AG08396 (cell line): ENCODE measurements around the gene NELL1.

ENCODE experiments used
- DNase-seq: peaks from one replicate; pipeline ENCODE4 v3.0.0; 2012; ENCODE audit warnings: low spot score, mixed read lengths

The NELL1 gene

DNA sequence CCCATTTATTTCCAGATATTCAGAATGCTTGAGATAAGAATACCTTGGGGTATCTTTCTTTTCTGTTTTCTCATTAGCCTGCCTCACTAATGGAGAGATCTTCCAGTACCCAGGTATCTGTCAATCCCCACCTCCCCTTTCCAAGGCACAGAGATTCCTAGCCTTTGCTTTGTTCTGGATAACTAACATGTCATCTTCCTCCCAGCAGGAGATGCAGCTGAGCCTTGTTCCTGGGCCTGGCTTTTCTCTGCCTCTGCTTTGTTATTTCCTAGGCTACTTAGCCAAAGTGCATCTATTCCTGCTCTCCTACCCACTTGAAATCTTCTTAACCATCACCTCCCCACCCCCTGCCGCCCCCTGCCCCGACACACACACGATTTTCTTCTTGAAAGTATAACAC lies 297.1 kb downstream of the NELL1 start:
- DNase-seq = no peak

DNA sequence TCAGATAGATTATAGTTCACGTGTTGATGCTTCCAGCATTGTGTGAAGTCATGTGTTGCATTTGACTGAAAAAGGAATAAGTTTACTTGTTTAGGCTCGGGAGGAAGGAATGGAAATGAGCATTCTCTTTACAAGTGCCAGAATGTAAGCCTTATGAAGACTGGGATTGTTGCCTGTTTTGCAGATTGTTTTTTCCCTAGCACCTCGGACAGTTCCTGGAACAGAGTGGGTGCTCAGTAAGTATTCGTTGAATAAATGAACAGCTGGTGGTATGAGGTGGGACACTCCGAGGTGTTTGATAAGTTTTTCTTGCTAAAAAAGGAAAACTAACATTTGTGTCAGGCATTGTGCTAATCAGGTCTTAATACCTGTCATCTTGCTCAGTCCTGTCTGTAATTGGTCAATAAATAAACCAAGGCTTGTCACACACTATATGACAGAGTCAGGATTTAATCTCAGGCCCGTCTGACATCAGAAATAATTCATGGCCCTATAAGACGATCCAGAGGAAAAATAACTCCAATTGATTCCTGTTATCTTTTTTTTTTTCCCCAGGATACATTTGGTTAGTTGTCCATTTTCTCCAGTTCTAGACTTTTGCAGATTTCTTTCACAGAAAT lies 304.7 kb downstream of the NELL1 start:
- DNase-seq = no peak

DNA sequence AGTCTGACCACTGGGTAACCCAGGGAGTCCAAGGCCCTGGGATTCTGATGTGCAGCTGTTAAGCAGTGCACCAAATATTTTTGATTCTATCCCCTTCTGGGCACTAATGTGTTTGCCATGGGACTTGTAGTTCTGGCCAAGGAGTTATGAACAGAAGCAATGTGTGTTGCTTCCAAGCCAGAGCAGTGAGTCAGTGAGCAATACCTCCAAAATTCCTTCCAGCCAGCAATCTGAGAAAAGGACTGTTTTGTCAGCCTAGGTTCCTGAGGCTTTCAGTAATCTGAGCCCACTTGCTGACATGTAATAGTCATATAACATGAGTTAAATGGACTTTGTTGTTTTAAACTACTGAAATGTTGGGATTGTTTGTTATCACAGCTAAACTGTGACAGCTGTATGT lies 311.4 kb downstream of the NELL1 start:
- DNase-seq = no peak

- no peak for DNase-seq
Measured at GRCh38 chr11:20990447-20990846, 321.1 kb downstream of the NELL1 start.

- DNase-seq = no peak
Measured at GRCh38 chr11:20991471-20991870, 322.1 kb downstream of the NELL1 start.

- no peak for DNase-seq
Measured at GRCh38 chr11:21007297-21007696, 337.9 kb downstream of the NELL1 start.

GRCh38 chr11:21018248-21018647 lies 348.9 kb downstream of the NELL1 start:
- no peak for DNase-seq

- no peak for DNase-seq
Measured at GRCh38 chr11:21026685-21027084, 357.3 kb downstream of the NELL1 start.

DNA sequence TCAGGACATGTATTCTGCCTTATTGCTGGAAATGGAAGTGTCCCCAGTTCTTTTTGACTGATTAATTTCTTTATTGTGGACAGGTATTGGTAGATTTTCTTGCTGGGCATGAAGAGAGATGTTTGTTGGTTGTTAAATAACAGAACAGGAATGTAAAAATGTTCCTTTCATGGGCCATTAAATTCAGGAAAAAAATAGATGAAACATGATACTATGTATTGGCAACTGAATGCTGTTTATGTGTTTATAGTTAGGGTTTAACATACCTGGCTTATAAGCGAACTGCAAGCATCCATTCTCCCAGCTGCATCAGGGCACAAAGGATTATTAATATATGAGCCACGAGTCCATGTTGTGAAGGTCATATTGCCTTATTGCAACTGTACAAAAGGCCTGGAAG lies 368.5 kb downstream of the NELL1 start:
- DNase-seq = no peak

DNA sequence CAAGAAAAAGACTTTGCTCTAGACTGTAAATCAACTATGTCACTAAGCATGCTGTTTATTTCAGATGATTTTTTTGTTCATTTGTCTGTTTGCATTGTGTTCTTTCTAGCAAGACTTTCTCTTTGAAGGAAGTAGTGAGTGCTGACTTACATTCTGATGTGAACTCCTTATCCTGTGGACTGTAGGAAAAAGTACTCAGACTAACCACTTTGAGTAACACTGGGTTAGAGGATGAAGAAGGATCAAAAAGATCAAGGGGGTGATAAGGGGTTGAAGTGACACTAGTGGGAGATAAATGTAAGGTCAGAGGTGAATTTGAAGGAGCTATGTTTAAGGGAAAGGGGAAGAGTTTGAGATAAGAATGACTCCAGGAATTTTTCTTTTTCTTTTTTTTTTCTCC lies 369.4 kb downstream of the NELL1 start:
- no peak for DNase-seq

DNA sequence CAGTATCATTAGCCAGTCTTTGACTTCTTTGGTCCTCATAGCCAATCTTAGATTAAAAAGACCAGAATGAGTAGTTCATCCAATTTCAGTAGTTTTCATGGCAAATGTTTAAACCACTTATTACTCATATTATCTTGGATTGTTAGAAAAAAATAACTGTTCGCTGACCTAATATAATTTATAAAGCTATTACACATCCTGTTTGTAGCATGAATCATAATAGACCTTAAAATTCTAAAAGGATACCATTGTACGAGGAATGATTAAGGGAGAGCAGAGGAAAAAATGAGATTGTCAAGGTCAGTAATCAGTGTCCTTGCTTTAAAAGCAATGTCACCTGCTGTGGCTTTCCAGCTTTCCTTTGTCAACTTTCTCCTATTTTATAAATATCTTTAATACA lies 371.2 kb downstream of the NELL1 start:
- no peak for DNase-seq

DNA sequence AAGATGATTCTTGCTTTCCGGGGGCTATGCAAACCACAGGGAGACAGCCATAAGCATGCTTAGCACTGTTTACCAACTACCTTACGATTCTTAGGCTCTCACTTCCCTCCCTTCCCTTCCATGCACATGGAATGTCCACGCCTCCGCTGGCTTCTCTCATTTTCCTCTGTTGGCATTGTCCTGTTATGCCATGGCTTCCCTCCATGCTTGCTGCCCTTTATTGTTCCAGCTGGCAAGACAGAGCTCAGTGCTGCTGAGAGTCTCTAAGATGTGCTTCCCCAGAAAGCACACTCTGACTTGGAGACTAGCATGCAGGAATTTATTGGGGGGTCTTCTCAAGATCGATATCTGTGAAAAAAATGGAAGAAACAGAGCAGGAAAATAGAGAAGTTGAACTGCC lies 379.2 kb downstream of the NELL1 start:
- DNase-seq = no peak

DNA sequence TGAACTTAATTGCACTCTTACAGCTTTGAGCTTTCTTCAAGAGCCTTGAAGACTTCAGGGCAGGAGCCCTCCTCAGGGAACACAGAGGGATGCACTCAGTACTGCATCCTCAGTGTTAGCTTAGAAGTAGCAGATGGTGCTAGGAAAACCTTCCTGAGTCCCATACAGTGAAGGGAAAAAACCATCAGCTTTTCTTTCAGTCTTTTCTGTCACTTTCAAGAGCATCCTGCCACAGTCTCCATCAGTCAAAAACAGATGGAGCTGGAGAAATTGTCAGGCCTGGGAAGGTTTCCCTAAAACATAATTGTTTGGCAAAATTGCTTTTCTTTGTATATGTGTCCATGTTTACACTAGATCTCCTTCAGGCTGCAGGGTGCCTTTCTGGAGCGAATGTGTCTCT lies 384.1 kb downstream of the NELL1 start:
- DNase-seq = no peak

GRCh38 chr11:21056644-21057043 lies 387.3 kb downstream of the NELL1 start:
- no peak for DNase-seq

DNA sequence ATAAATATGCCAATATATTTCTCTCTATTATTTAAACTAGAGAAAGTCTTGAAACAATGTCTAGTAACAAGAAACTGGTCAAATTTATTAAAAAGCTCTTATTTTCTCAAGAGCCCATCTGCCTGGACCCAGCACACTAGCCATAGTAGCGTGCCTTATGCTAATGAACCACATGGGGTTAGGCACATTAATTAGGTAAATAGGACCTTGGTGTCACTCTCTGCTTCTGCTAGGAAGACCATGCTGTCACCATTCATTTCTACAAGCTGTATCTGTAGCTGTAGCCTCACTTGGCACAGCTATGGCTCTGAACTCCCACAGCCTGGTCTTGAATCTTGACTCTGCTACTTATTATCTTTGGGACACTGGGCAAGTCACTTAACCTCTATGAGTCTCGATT lies 390.5 kb downstream of the NELL1 start:
- no peak for DNase-seq

GRCh38 chr11:21066030-21066429 lies 396.6 kb downstream of the NELL1 start:
- no peak for DNase-seq

DNA sequence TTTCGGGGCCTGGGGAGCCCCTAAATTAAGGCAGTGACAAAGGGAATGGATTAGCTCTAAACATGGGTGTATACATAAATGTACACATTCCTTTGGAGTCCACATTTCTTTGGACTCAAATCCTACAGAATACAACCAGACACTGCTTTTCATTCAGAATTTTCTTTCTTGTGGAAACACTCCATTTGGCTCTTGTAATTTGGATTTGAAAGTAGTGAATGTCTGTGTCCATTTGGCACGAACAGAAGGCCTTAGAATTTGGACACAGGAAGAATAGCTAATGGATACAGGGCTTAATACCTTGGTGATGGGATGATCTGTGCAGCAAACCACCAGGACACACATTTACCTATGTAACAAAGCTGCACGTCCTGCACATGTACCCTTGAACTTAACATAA lies 399.5 kb downstream of the NELL1 start:
- DNase-seq = no peak

- DNase-seq = no peak
Measured at GRCh38 chr11:21069909-21070308, 400.5 kb downstream of the NELL1 start.

DNA sequence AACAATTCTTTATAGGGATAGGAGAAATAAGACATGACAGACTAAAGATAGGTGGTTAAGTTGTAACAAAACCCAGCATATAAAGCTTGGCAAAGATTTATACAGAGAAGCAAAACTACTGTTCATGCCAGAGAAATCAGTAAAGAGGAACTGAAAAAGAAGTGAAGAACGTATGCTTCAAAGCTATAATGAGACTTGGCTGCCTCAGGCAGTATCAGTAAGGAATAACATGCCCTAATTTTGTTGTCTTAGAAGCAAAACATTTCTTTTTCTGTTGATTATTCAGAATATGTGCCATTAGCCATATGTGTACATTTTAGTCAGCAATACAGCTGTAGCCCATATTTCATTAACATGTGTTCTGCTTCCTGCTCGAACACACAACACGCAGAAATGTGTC lies 403.2 kb downstream of the NELL1 start:
- no peak for DNase-seq

DNA sequence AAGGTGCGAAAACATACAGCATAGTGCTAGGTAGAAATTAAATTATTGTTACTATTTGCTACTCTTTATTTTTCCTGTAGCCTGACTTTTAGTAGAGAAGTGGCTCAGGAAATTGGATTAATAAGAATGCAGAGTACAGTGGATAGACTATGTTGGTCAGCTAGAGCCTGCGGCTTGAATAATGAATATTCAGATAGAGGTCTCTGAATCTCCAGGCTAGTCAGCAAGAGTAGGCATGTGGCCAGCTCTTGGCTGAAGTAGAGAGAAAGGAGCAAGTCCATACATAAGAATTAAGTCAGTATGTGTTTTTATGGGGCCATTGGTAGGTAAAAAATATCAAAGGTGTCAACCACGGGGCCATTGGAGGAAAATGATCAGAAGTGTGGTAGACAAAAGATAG lies 413.5 kb downstream of the NELL1 start:
- DNase-seq = no peak

DNA sequence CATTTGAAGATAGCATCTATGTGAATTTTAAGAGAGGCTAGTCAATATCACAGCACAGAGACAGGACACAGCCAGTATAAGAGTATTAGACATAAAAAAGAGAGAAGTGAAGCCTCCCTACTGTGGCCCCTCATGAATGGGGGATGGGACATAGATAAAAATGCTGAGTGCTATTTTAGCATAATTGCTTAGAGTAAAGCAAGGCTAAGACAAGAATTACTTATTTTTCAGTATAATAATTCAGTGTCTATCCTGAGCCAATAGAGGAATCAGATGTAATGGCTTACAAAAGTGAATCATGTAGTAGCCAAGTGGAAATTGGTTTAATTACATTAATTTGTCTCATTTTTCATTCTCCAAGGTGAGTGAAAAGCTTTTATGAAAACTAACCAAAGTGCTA lies 419.5 kb downstream of the NELL1 start:
- DNase-seq = no peak

- no peak for DNase-seq
Measured at GRCh38 chr11:21104641-21105040, 435.3 kb downstream of the NELL1 start.

DNA sequence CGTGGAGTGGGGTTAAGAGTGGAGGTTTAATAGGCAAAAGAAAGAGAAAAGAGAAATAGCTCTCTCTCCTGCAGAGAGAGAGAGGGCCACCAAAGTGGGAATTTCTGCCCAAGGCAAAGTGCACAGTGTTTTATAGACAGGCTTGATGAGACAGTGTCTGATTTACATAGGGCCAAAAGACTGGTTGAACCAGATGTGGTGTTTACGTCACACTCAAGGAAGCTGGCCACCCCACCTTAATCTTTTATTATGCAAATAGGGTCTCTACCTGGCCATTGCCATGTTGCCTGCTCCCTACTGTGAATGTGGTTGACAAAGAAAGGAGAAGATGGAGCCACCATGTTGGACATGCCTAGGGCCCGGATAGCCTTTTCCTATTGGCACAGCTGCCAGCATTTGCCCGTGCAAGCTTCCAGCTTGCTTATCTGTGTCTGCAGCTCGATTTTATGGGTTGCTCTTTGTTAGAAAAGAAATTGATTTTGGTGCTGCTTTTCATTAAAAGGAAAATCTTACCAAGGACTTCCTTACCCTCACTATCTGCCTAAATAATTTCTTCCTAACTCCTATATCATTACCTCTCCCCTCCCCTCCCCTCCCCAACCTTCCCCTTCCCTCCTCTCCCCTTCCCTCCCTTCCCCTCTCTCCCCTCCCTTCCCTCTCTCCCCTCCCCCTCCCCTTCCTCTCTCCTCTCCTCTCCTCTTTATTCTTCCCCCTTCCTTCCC lies 436.0 kb downstream of the NELL1 start:
- no peak for DNase-seq

DNA sequence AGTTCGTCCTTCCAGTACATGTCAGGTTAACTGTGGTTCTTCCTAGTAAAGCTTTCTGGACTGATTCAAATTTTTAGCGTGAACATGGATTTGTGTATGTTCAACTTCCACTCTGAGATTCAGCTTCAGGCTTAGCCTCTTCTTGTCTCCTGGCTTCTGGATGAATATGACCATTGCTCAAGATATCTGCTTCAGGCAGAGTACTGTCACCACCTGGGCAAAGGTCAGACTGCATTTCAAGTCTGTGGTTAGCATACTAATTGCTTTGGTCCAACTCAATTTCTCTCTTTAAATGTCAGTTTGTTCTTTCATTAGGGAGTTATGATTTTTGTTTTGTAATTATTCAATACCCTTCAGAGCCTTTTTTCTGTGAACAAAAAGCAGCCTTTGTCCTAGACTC lies 440.0 kb downstream of the NELL1 start:
- DNase-seq = no peak
